ENCODE data around the gene SEMA5A.

The SEMA5A gene

GRCh38 chr5:9396285-9396770 is 149.5 kb downstream of the SEMA5A start:
- no peak for DNase-seq

- no peak for DNase-seq
Measured at GRCh38 chr5:9395706-9396105, 150.2 kb downstream of the SEMA5A start.

- no peak for DNase-seq
Measured at GRCh38 chr5:9394221-9394620, 151.7 kb downstream of the SEMA5A start.

GRCh38 chr5:9392625-9393024 is 153.2 kb downstream of the SEMA5A start:
- DNase-seq: no peak

- no peak for DNase-seq
Measured at GRCh38 chr5:9391080-9391479, 154.8 kb downstream of the SEMA5A start.

GRCh38 chr5:9390113-9390512 is 155.8 kb downstream of the SEMA5A start:
- DNase-seq: no peak

- no peak for DNase-seq
Measured at GRCh38 chr5:9388941-9389674, 156.8 kb downstream of the SEMA5A start.

GRCh38 chr5:9387879-9388278 is 158.0 kb downstream of the SEMA5A start:
- peak; percentile 14 for DNase-seq

GRCh38 chr5:9386945-9387344 is 158.9 kb downstream of the SEMA5A start:
- DNase-seq: no peak

- no peak for DNase-seq
Measured at GRCh38 chr5:9382522-9382921, 163.4 kb downstream of the SEMA5A start.

- DNase-seq: no peak
Measured at GRCh38 chr5:9381464-9381863, 164.4 kb downstream of the SEMA5A start.

- peak; percentile 12 for DNase-seq
Measured at GRCh38 chr5:9380109-9380508, 165.8 kb downstream of the SEMA5A start.

GRCh38 chr5:9376363-9377117 is 169.3 kb downstream of the SEMA5A start:
- DNase-seq: peak; percentile 48

- DNase-seq: no peak
Measured at GRCh38 chr5:9375756-9376155, 170.1 kb downstream of the SEMA5A start.

GRCh38 chr5:9374025-9374424 is 171.8 kb downstream of the SEMA5A start:
- no peak for DNase-seq

- DNase-seq: peak; percentile 58
Measured at GRCh38 chr5:9373571-9373970, 172.3 kb downstream of the SEMA5A start.

GRCh38 chr5:9370256-9370655 is 175.6 kb downstream of the SEMA5A start:
- DNase-seq: peak; percentile 65

- DNase-seq: no peak
Measured at GRCh38 chr5:9365512-9365911, 180.4 kb downstream of the SEMA5A start.

GRCh38 chr5:9363449-9363848 is 182.4 kb downstream of the SEMA5A start:
- DNase-seq: no peak

- DNase-seq: no peak
Measured at GRCh38 chr5:9363026-9363425, 182.8 kb downstream of the SEMA5A start.

- DNase-seq: no peak
Measured at GRCh38 chr5:9362600-9362999, 183.3 kb downstream of the SEMA5A start.

- DNase-seq: no peak
Measured at GRCh38 chr5:9361835-9362234, 184.0 kb downstream of the SEMA5A start.

GRCh38 chr5:9358961-9359685 is 186.8 kb downstream of the SEMA5A start:
- DNase-seq: peak; percentile 89

All from fibroblast of skin of abdomen (primary cell).